NCI-H2029 treated with DMSO at 0.1 percent for 48 hours (cell line): Measurements from ENCODE around the gene PTGDR.

ENCODE experiments used
- DNase-seq: peaks from one replicate; lab custom pipeline; 2025; lab: John Stamatoyannopoulos, UW

PTGDR gene

DNA sequence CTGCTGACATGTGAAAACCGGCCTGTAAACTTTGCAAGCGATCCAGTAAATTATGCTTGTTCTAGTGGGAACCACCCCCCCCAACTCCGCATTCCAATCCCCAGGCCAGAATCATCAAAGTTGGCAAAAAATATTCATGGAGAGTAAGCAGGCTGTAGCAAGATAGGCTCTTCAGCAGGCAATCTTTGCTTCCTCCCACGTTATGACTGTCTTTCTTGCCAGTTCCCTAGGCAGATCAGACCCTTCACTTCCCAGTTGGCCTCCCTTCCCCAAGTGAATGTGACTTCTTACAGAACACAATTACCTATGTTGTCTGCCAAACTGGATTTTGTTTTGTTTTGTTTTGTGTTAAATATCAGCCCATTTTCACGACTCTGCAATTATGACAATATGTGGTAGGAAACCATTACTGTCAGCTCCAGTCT lies 45.4 kb downstream of the PTGDR start:
- DNase-seq = no peak

DNA sequence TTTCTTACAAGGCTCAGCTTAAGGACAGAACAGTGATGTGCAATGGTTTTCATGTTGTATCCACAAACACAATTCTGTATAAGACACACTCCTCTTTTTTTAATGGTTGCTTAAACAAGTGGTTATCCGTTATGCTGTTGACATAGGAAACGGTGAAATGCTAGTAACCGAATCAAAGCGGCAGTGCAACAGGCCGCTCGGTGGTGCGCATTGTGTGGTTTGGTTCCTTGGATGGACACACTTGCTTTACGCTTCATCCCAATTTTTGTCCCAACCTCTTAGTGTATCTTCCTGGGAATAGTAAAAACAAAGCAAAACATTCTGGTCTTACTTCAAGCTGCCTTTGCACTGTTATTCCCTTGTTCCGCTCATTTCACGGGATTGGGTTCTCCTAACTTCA lies 46.0 kb downstream of the PTGDR start:
- DNase-seq = no peak

DNA sequence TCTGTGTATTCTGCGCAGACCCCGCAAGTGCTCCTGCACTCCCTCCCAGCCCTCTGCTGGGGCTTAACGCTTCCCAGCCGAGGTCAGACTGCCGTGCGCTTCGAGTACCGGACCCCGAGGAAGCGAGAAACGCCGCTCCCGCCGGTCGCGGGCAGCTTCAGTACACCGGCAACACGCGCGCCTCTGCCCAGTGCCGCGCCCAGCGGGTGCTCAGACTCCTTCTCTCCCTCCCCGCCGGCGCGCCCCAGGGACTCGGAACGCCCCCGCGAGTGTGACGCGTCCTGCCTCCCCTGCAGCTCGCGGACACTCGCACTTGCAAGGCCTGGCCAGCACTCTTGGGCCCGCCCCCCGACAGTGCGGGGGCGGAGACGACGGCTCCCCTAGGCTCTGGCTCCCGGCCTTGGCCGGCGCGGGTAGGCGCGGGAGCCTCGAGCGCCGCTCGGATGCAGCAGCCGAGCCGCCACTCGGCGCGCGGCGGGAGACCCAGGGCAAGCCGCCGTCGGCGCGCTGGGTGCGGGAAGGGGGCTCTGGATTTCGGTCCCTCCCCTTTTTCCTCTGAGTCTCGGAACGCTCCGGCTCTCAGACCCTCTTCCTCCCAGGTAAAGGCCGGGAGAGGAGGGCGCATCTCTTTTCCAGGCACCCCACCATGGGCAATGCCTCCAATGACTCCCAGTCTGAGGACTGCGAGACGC lies 46.6 kb downstream of the PTGDR start, which contains the start of gene PTGER2:
Gene PTGER2 (plus strand): TSS at position 410 of the 692 bp plus-strand sequence. CDS start 237 bp downstream, at position 647.
- DNase-seq = peak; percentile 4

DNA sequence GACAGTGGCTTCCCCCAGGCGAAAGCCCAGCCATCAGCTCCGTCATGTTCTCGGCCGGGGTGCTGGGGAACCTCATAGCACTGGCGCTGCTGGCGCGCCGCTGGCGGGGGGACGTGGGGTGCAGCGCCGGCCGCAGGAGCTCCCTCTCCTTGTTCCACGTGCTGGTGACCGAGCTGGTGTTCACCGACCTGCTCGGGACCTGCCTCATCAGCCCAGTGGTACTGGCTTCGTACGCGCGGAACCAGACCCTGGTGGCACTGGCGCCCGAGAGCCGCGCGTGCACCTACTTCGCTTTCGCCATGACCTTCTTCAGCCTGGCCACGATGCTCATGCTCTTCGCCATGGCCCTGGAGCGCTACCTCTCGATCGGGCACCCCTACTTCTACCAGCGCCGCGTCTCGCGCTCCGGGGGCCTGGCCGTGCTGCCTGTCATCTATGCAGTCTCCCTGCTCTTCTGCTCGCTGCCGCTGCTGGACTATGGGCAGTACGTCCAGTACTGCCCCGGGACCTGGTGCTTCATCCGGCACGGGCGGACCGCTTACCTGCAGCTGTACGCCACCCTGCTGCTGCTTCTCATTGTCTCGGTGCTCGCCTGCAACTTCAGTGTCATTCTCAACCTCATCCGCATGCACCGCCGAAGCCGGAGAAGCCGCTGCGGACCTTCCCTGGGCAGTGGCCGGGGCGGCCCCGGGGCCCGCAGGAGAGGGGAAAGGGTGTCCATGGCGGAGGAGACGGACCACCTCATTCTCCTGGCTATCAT lies 47.3 kb downstream of the PTGDR start:
- no peak for DNase-seq

DNA sequence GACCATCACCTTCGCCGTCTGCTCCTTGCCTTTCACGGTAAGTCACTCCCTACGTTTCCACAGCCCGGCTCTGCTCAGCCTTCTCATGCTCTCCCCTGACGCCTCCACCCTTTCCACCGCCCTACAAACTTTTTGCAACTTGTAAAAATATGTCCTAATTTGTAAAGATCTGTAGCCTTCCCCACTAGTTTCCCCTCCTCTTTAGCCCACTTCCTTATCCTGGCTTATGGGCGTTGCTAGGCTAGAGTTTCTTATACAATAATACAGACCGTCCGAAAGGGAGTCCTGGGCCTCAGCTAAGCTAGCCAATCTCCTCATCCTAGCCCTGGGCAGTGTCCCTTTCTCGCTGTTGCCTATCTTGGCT lies 47.8 kb downstream of the PTGDR start:
- DNase-seq = no peak

DNA sequence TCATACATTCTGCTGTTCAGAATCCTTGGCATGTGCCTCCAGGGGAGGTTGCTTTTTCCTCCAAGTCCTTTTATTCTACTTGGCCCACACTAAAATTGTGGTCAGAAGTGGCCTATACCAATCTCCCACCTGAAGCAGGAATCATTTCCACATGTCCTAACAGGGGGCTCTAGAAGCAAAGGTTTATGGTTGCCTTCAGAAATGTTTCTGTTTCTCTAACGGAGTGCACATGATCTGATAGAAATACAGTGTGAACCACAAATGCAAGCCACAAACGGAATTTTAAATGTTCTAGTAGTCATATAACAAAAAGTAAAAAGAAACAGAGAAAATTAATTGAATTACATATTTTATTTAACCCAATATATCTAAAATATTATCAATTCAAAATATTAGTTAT lies 50.6 kb downstream of the PTGDR start:
- no peak for DNase-seq

DNA sequence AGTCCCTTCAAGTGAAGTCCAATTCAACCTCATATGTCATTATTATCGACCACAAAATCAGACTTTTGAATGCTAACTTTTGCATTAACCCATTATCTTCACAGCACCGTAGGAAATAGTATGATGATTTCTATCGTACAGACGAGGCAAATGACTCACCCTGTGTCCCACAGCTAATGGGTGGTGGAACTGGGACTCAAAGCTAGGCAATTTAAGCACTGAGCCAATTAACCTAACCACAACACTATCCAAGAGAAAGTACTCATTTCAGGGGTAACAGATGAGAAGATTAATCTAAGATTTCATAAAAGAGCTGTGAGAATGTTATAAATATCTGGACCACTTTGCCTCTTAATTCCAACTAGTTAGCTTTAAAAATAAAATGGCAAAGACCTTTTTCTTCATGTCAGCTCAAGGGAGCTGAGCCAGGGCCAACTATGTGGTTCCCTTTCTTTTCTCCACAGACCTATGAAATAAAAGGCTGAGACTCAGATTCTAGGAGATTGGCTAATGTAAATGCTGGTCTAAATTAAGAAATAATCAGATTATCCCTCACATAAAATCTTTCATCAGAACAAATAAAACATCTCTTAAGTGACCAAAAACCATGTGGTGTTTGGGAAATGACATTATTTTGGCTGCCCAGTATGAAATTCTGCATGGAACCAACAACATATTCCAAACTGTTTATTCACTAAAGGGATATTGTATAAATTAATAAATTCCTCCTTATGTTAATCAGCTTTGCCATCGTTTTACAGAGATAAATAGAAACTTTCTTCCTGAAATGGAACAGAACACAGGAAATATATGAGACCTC lies 51.5 kb downstream of the PTGDR start:
- DNase-seq = no peak

DNA sequence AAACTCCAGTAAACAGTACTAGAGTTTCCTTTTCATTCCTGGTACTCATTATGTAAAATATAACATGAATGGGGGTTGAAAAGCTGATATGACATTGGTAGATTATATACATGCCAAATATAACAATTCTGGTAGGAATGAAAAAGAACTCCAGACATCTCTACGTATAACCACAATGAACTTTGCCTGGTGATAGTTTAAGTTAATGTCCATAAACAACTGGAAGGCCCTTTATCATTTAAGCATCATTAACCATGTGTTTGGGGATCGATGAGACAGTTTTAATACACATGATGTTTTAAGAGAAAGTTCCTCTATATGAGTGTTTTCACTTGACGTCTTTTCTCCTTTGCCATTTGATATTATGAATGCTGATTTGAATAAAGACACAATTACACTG lies 52.4 kb downstream of the PTGDR start:
- no peak for DNase-seq

DNA sequence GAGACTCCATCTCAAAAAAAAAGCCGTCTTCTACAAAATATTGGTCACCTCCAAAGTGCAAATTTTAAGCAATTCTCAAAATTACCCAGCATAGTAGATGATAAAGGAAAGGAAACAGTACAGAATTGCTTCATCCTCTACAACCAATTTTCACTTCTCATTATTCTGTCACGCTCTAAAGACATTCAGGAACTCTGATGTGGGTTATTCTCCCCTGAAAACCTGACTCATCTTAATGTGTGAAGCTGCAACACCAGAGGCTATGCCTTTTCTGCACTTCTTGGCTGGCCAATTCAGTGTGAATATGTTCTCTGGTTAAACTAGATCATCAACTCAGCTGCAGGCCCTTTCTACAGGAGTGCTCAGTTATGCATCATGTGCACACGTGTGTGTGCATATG lies 57.6 kb downstream of the PTGDR start:
- DNase-seq = no peak

DNA sequence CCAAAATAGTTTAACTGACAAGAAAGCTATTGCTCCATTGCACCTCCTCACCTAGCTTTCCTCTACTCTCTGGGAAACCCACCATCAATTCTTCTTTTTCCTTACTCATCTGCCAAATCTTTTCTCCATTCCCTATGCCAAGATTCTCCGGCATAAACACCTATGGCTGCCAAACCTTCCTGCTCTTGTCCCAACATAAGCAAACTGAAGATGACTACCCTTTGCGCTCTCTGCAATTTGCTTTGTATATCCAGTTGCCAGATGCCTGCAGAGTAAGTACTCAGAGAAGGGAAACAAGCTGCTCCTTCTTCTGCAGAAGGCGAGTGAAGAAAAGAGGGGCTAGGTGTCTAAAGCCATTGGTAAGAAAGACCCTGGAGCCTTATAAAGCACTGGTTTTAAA lies 58.1 kb downstream of the PTGDR start:
- no peak for DNase-seq
